ENCODE data around the gene TARS3. TPM values are rescaled to one million over a fixed set of nuclear protein-coding genes. Genes with fewer than 3 reads are reported as not detected.

Gene TARS3
- total and polyA plus RNA-seq, 4 experiments from 2014 or later = 8.9 to 39.8 (median 26.5) TPM

GRCh38 chr15:101620671-101621070 is 103.6 kb downstream of the TARS3 start:
- H3K4me1 Mint-ChIP-seq = peaks cover 25 to 33% (median 27%) of the 10 kb centered on the region in 4 donors
- H3K27me3 ChIP-seq (ENCODE audit: insufficient read depth, low read length) = no peaks in the 10 kb centered on the region
- peak overlapping the region in 1 of 7 donors; percentile 32 for H3K27ac Mint-ChIP-seq
- DNase-seq = no peak
- ChIA-PET POLR2A (ENCODE audit: partially characterized antibody) (no interaction called here), CTCF (ENCODE audit: partially characterized antibody) (no interaction called here)
- intact Hi-C loops (cut with micrococcal nuclease) = no loop called here
- H3K9me3 Mint-ChIP-seq = peaks cover 0 to 6% (median 0%) of the 10 kb centered on the region in 8 donors
- no peaks in the 10 kb centered on the region for H3K36me3 ChIP-seq (ENCODE audit: insufficient read depth, low read length)
- no peaks in the 10 kb centered on the region for H3K9me3 ChIP-seq (ENCODE audit: control insufficient read depth in 1 of 2, low read length in 2 of 2)
- H3K36me3 Mint-ChIP-seq = peaks cover 46% of the 10 kb centered on the region in 2 donors
- H3K27me3 Mint-ChIP-seq = no peaks in the 10 kb centered on the region
- H3K4me3 Mint-ChIP-seq = no peak overlapping the region
- no peak overlapping the region for H3K4me3 ChIP-seq (ENCODE audit: low read length in 2 of 2)
- H3K4me1 ChIP-seq (ENCODE audit: insufficient read depth, low read length) = peaks cover 13% of the 10 kb centered on the region
- H3K27ac ChIP-seq (ENCODE audit: low read depth, low read length) = no peak overlapping the region

- no peaks in the 10 kb centered on the region for H3K9me3 ChIP-seq (ENCODE audit: control insufficient read depth in 1 of 2, low read length in 2 of 2)
- POLR2A ChIA-PET (ENCODE audit: partially characterized antibody) = no interaction called here
- CTCF ChIA-PET (ENCODE audit: partially characterized antibody) = no interaction called here
- DNase-seq = no peak
- no peak overlapping the region for H3K4me3 Mint-ChIP-seq
- peaks cover 13% of the 10 kb centered on the region for H3K4me1 ChIP-seq (ENCODE audit: insufficient read depth, low read length)
- H3K36me3 Mint-ChIP-seq = peaks cover 34 to 37% of the 10 kb centered on the region in 2 donors
- H3K27me3 Mint-ChIP-seq = no peaks in the 10 kb centered on the region
- H3K27ac ChIP-seq (ENCODE audit: low read depth, low read length) = no peak overlapping the region
- H3K4me1 Mint-ChIP-seq = peaks cover 23 to 32% (median 25%) of the 10 kb centered on the region in 4 donors
- H3K4me3 ChIP-seq (ENCODE audit: low read length in 2 of 2) = no peak overlapping the region
- peak overlapping the region in 1 of 7 donors; percentile 17 for H3K27ac Mint-ChIP-seq
- no peaks in the 10 kb centered on the region for H3K36me3 ChIP-seq (ENCODE audit: insufficient read depth, low read length)
- intact Hi-C loops (cut with micrococcal nuclease) = no loop called here
- H3K9me3 Mint-ChIP-seq = peaks cover 0 to 6% (median 0%) of the 10 kb centered on the region in 8 donors
- no peaks in the 10 kb centered on the region for H3K27me3 ChIP-seq (ENCODE audit: insufficient read depth, low read length)
These were observed 104.7 kb downstream of the TARS3 start for GRCh38 chr15:101619615-101619865.

DNA sequence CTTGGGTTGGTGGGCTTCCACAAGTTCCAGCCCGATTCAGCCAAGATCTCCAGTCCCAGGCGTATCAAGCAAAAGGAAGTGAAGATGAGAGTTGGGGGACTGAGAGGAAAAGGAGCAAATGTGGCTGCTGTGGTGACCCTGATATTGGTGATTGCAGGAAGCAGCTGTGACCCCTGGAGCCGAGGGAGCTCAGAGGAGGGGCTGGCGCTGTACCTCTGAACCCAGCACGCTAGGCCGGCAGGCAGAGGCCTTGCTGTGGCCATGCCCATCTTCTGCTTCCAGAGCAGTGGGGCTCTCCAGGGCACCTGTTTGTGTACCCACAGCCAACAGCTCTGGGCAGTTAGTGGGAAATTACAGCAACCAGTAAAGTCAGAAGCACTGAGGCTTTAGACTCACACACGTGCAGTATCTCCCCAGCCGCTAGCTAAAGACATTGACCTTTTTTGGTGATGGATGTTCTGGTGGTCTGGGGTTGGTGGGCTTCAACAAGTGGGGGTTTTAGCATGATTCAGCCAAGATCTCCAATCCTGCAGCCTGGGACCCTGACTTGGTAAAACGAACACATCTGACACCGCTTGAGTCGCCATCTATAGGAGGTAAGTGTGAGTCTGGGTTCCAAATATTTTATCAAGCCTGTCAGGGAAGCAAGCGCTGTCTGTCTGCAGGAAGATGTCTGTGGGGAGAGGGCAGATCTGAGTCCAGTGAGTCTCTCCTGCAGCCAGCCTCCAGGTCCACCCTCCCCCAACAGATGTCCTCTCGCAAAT is 105.2 kb downstream of the TARS3 start:
- DNase-seq = no peak
- Histone ChIP-seq H3K4me3 (ENCODE audit: low read length in 2 of 2) (no peak overlapping the region), H3K27me3 (ENCODE audit: insufficient read depth, low read length) (no peaks in the 10 kb centered on the region), H3K4me1 (ENCODE audit: insufficient read depth, low read length) (peaks cover 13% of the 10 kb centered on the region), H3K36me3 (ENCODE audit: insufficient read depth, low read length) (no peaks in the 10 kb centered on the region), H3K9me3 (ENCODE audit: control insufficient read depth in 1 of 2, low read length in 2 of 2) (no peaks in the 10 kb centered on the region), H3K27ac (ENCODE audit: low read depth, low read length) (no peak overlapping the region)
- CTCF ChIA-PET (ENCODE audit: partially characterized antibody) = no interaction called here
- Mint-ChIP-seq H3K27me3 (no peaks in the 10 kb centered on the region), H3K36me3 (peaks cover 29 to 32% of the 10 kb centered on the region in 2 donors), H3K4me1 (peaks cover 21 to 27% (median 21%) of the 10 kb centered on the region in 4 donors), H3K4me3 (no peak overlapping the region), H3K27ac (peak overlapping the region in 3 of 7 donors; percentile 17 to 89 (median 61)), H3K9me3 (peaks cover 0 to 6% (median 0%) of the 10 kb centered on the region in 8 donors)
- POLR2A ChIA-PET (ENCODE audit: partially characterized antibody) = no interaction called here
- intact Hi-C loops (cut with micrococcal nuclease) = no loop called here

DNA sequence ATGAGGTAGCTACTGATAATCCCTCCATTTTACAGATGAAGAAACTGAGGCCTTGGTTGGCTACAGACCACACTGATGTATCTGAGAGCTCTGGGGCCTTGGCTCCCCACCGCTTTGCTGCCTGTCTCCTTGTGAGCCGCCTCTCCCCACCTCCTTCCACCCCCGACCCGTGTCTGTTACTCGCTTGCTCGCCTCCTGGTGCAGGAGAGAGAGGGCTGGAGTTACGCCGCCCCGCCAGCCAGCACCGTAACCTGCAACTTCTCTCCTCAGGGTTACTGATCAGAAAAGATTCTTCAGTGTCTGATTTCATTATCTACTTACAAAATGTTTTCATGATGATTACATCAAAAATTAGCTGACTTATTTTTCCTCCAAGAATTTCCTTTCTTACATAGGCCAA is 106.2 kb downstream of the TARS3 start:
- Histone ChIP-seq H3K9me3 (ENCODE audit: control insufficient read depth in 1 of 2, low read length in 2 of 2) (no peaks in the 10 kb centered on the region), H3K27me3 (ENCODE audit: insufficient read depth, low read length) (no peaks in the 10 kb centered on the region), H3K4me1 (ENCODE audit: insufficient read depth, low read length) (peaks cover 13% of the 10 kb centered on the region), H3K27ac (ENCODE audit: low read depth, low read length) (no peak overlapping the region), H3K36me3 (ENCODE audit: insufficient read depth, low read length) (no peaks in the 10 kb centered on the region), H3K4me3 (ENCODE audit: low read length in 2 of 2) (no peak overlapping the region)
- intact Hi-C loops (cut with micrococcal nuclease) = no loop called here
- H3K4me1 Mint-ChIP-seq = peaks cover 13 to 17% (median 13%) of the 10 kb centered on the region in 4 donors
- no peak overlapping the region for H3K4me3 Mint-ChIP-seq
- no peaks in the 10 kb centered on the region for H3K27me3 Mint-ChIP-seq
- ChIA-PET POLR2A (ENCODE audit: partially characterized antibody) (no interaction called here), CTCF (ENCODE audit: partially characterized antibody) (no interaction called here)
- no peak for DNase-seq
- H3K27ac Mint-ChIP-seq = peak overlapping the region in 2 of 7 donors; percentile 21 to 22
- H3K36me3 Mint-ChIP-seq = peaks cover 21 to 24% of the 10 kb centered on the region in 2 donors
- H3K9me3 Mint-ChIP-seq = no peaks in the 10 kb centered on the region

DNA sequence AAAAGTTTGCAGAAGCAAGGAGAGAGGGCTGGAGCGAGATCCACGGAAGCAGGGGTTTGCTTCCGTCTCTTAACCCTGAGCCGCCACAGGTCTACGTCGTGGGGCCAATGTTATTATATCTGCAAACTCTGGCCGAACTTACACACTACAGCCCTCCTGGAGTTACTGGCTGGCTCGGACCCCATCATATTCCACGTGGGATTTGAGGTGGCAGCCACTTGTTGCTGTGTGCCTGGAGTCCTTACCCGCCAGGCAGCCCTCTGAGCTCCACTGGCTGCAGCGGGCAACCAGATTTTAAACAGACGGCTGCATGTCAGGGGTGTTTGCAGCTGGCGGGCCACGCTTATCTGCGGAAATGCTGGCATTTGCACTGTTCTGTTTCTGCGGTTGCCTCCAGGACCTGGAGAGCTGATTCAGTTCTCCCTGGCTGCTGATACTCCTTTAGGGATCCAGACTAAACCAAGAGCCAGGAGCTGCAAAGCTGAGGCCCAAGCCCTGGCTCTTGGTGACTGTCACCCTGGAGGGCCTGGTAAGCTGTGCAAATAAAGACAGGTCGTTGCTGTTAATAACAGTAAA is 106.8 kb downstream of the TARS3 start:
- Histone ChIP-seq H3K4me1 (ENCODE audit: insufficient read depth, low read length) (peaks cover 10% of the 10 kb centered on the region), H3K36me3 (ENCODE audit: insufficient read depth, low read length) (no peaks in the 10 kb centered on the region), H3K4me3 (ENCODE audit: low read length in 2 of 2) (no peak overlapping the region), H3K9me3 (ENCODE audit: control insufficient read depth in 1 of 2, low read length in 2 of 2) (no peaks in the 10 kb centered on the region), H3K27ac (ENCODE audit: low read depth, low read length) (no peak overlapping the region), H3K27me3 (ENCODE audit: insufficient read depth, low read length) (no peaks in the 10 kb centered on the region)
- Mint-ChIP-seq H3K27ac (no peak overlapping the region), H3K36me3 (peaks cover 17 to 22% of the 10 kb centered on the region in 2 donors), H3K27me3 (no peaks in the 10 kb centered on the region), H3K4me1 (peaks cover 10 to 14% (median 10%) of the 10 kb centered on the region in 4 donors), H3K9me3 (no peaks in the 10 kb centered on the region), H3K4me3 (no peak overlapping the region)
- intact Hi-C loops (cut with micrococcal nuclease) = no loop called here
- CTCF ChIA-PET (ENCODE audit: partially characterized antibody) = no interaction called here
- DNase-seq = no peak
- POLR2A ChIA-PET (ENCODE audit: partially characterized antibody) = no interaction called here

- no peaks in the 10 kb centered on the region for H3K27me3 ChIP-seq (ENCODE audit: insufficient read depth, low read length)
- Mint-ChIP-seq H3K27me3 (no peaks in the 10 kb centered on the region), H3K27ac (no peak overlapping the region), H3K9me3 (no peaks in the 10 kb centered on the region), H3K36me3 (peaks cover 6 to 15% of the 10 kb centered on the region in 2 donors), H3K4me1 (peaks cover 0 to 4% (median 0%) of the 10 kb centered on the region in 4 donors), H3K4me3 (no peak overlapping the region)
- no peaks in the 10 kb centered on the region for H3K4me1 ChIP-seq (ENCODE audit: insufficient read depth, low read length)
- H3K27ac ChIP-seq (ENCODE audit: low read depth, low read length) = no peak overlapping the region
- H3K9me3 ChIP-seq (ENCODE audit: control insufficient read depth in 1 of 2, low read length in 2 of 2) = no peaks in the 10 kb centered on the region
- intact Hi-C loops (cut with micrococcal nuclease) = no loop called here
- no peak overlapping the region for H3K4me3 ChIP-seq (ENCODE audit: low read length in 2 of 2)
- H3K36me3 ChIP-seq (ENCODE audit: insufficient read depth, low read length) = no peaks in the 10 kb centered on the region
- ChIA-PET CTCF (ENCODE audit: partially characterized antibody) (no interaction called here), POLR2A (ENCODE audit: partially characterized antibody) (no interaction called here)
- no peak for DNase-seq
These were observed 108.1 kb downstream of the TARS3 start for GRCh38 chr15:101615986-101616848.

GRCh38 chr15:101615414-101615985 is 108.8 kb downstream of the TARS3 start:
- peaks cover 3 to 10% of the 10 kb centered on the region in 2 donors for H3K36me3 Mint-ChIP-seq

More at GRCh38 chr15:101615414-101615985, 108.8 kb downstream of the TARS3 start:
- DNase-seq = no peak
- no peak overlapping the region for H3K4me3 Mint-ChIP-seq
- intact Hi-C loops (cut with micrococcal nuclease) = no loop called here
- H3K4me1 ChIP-seq (ENCODE audit: insufficient read depth, low read length) = no peaks in the 10 kb centered on the region
- ChIA-PET CTCF (ENCODE audit: partially characterized antibody) (no interaction called here), POLR2A (ENCODE audit: partially characterized antibody) (no interaction called here)
- no peaks in the 10 kb centered on the region for H3K9me3 ChIP-seq (ENCODE audit: control insufficient read depth in 1 of 2, low read length in 2 of 2)
- no peaks in the 10 kb centered on the region for H3K27me3 Mint-ChIP-seq
- no peak overlapping the region for H3K27ac Mint-ChIP-seq
- no peaks in the 10 kb centered on the region for H3K36me3 ChIP-seq (ENCODE audit: insufficient read depth, low read length)
- H3K9me3 Mint-ChIP-seq = no peaks in the 10 kb centered on the region
- peaks cover 0 to 4% (median 0%) of the 10 kb centered on the region in 4 donors for H3K4me1 Mint-ChIP-seq
- no peaks in the 10 kb centered on the region for H3K27me3 ChIP-seq (ENCODE audit: insufficient read depth, low read length)
- H3K27ac ChIP-seq (ENCODE audit: low read depth, low read length) = no peak overlapping the region
- H3K4me3 ChIP-seq (ENCODE audit: low read length in 2 of 2) = no peak overlapping the region
